ENCODE results near the gene SELENOW.
"Not testable (repeated sequence)": the region's sequence is repeated elsewhere in the genome, so short reads cannot be mapped to it uniquely, and the experiment has no call there.

DNA sequence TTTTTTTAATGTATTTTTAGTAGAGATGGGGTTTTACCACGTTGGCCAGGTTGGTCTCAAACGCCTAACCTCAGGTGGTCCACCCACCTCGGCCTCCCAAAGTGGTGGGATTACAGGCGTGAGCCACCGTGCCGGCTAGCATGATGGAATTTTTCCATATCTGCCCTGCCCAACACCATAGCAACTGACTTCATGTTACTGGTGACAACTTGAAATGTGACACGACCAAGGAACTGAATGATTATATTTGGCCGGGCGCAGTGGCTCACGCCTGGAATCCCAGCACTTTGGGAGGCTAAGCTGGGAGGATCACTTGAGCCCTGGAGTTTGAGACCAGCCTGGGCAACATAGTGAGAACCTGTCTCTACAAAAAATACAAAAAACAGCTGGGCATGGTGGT lies 8.8 kb downstream of the SELENOW start:
- TF ChIP-seq, protein P1, sequence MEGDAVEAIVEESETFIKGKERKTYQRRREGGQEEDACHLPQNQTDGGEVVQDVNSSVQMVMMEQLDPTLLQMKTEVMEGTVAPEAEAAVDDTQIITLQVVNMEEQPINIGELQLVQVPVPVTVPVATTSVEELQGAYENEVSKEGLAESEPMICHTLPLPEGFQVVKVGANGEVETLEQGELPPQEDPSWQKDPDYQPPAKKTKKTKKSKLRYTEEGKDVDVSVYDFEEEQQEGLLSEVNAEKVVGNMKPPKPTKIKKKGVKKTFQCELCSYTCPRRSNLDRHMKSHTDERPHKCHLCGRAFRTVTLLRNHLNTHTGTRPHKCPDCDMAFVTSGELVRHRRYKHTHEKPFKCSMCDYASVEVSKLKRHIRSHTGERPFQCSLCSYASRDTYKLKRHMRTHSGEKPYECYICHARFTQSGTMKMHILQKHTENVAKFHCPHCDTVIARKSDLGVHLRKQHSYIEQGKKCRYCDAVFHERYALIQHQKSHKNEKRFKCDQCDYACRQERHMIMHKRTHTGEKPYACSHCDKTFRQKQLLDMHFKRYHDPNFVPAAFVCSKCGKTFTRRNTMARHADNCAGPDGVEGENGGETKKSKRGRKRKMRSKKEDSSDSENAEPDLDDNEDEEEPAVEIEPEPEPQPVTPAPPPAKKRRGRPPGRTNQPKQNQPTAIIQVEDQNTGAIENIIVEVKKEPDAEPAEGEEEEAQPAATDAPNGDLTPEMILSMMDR (IDR thresholded peaks at IDR 0.05), result not testable (repeated sequence)
- TF ChIP-seq POLR2A (IDR thresholded peaks at IDR 0.05), result not testable (repeated sequence)

Data from esophagus squamous epithelium (tissue), 4 donors.